HuH-7 (cell line): ENCODE data around the gene RUFY1.
"Not testable (repeated sequence)": the region's sequence is repeated elsewhere in the genome, so short reads cannot be mapped to it uniquely, and the experiment has no call there.

Experiments
- DNase-seq: peaks from one replicate; pipeline ENCODE4 v3.0.0; 2011; ENCODE audit warnings: low spot score

RUFY1 gene

GRCh38 chr5:179623906-179624741, 73.8 kb downstream of the RUFY1 start:
- DNase-seq = no peak

GRCh38 chr5:179624841-179625271, 74.5 kb downstream of the RUFY1 start:
- no peak for DNase-seq

- not testable (repeated sequence) for DNase-seq
These were observed 83.4 kb downstream of the RUFY1 start for GRCh38 chr5:179633501-179634369.

- DNase-seq = not testable (repeated sequence)
These were observed 84.2 kb downstream of the RUFY1 start for GRCh38 chr5:179634370-179635172.

- DNase-seq = not testable (repeated sequence)
These were observed 88.9 kb downstream of the RUFY1 start for GRCh38 chr5:179639296-179639695.

GRCh38 chr5:179641745-179642144, 91.4 kb downstream of the RUFY1 start:
- not testable (repeated sequence) for DNase-seq

GRCh38 chr5:179642626-179643025, 92.3 kb downstream of the RUFY1 start:
- DNase-seq = not testable (repeated sequence)

- DNase-seq = not testable (repeated sequence)
These were observed 93.0 kb downstream of the RUFY1 start for GRCh38 chr5:179643141-179643920.

- DNase-seq = not testable (repeated sequence)
These were observed 94.4 kb downstream of the RUFY1 start for GRCh38 chr5:179644766-179645165.

GRCh38 chr5:179648410-179648809, 98.1 kb downstream of the RUFY1 start:
- DNase-seq = no peak

- DNase-seq = not testable (repeated sequence)
These were observed 98.9 kb downstream of the RUFY1 start for GRCh38 chr5:179649166-179649703.

- DNase-seq = not testable (repeated sequence)
These were observed 99.9 kb downstream of the RUFY1 start for GRCh38 chr5:179650245-179650644.

GRCh38 chr5:179653135-179653534, 102.8 kb downstream of the RUFY1 start:
- not testable (repeated sequence) for DNase-seq

GRCh38 chr5:179657302-179658178, 107.2 kb downstream of the RUFY1 start:
- not testable (repeated sequence) for DNase-seq

GRCh38 chr5:179658179-179658856, 108.0 kb downstream of the RUFY1 start:
- not testable (repeated sequence) for DNase-seq
